Suprapubic skin (tissue), 4 donors: ENCODE results near the gene INPP5A.

ENCODE experiments used
- EP300 ChIP-seq: sonication (generic); formaldehyde crosslinking; IDR thresholded peaks from one replicate; pipeline ENCODE4 v1.6.1; 2017; ENCODE audit warnings: antibody characterized with exemption
- POLR2A ChIP-seq, 2 donors: fragments of 450-650 bp; IDR thresholded peaks; one replicate each; pipeline ENCODE4 v1.6.1; 2017; ENCODE audit warnings: antibody characterized with exemption in 2 of 2, mild to moderate bottlenecking in 2 of 2, moderate library complexity in 2 of 2
- POLR2AphosphoS5 ChIP-seq, 3 donors: sonication (generic); formaldehyde crosslinking; IDR thresholded peaks; one replicate each; pipeline ENCODE4 v1.6.1; 2017; ENCODE audit warnings: antibody characterized with exemption in 3 of 3
- TF ChIP-seq, protein P1 (sequence below), 2 donors: fragments of 200-600 bp in 1 of 2; fragments of 450-650 bp in 1 of 2; sonication (generic) in 1 of 2; IDR thresholded peaks; one replicate each; pipeline ENCODE4 v1.5.1; 2016 to 2019; ENCODE audit warnings: antibody characterized with exemption in 2 of 2, mild to moderate bottlenecking in 1 of 2, moderate library complexity in 1 of 2

- TF ChIP-seq, protein P1, sequence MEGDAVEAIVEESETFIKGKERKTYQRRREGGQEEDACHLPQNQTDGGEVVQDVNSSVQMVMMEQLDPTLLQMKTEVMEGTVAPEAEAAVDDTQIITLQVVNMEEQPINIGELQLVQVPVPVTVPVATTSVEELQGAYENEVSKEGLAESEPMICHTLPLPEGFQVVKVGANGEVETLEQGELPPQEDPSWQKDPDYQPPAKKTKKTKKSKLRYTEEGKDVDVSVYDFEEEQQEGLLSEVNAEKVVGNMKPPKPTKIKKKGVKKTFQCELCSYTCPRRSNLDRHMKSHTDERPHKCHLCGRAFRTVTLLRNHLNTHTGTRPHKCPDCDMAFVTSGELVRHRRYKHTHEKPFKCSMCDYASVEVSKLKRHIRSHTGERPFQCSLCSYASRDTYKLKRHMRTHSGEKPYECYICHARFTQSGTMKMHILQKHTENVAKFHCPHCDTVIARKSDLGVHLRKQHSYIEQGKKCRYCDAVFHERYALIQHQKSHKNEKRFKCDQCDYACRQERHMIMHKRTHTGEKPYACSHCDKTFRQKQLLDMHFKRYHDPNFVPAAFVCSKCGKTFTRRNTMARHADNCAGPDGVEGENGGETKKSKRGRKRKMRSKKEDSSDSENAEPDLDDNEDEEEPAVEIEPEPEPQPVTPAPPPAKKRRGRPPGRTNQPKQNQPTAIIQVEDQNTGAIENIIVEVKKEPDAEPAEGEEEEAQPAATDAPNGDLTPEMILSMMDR (IDR thresholded peaks at IDR 0.05): no peak
- TF ChIP-seq POLR2A (IDR thresholded peaks at IDR 0.05): no peak
- no peak for TF ChIP-seq EP300
- TF ChIP-seq POLR2AphosphoS5 (IDR thresholded peaks at IDR 0.05): no peak
Observed at GRCh38 chr10:132737390-132738048, 199.9 kb downstream of the INPP5A start.
